ENCODE measurements around the gene TTC8. TPM values are rescaled to one million over a fixed set of nuclear protein-coding genes. Genes with fewer than 3 reads are reported as not detected.
"Not testable (repeated sequence)": the region's sequence is repeated elsewhere in the genome, so short reads cannot be mapped to it uniquely, and the experiment has no call there.

Gene TTC8
- total RNA-seq, 1 experiment from 2014 or later, result 12.4 TPM

- Histone ChIP-seq H3K36me3 (ENCODE audit: control insufficient read depth, insufficient read depth, low read length) (no peaks in the 10 kb centered on the region), H3K9me3 (ENCODE audit: control insufficient read depth, insufficient read depth, low read depth, low read length) (no peaks in the 10 kb centered on the region), H3K4me1 (ENCODE audit: control insufficient read depth, insufficient read depth, low read length) (no peaks in the 10 kb centered on the region), H3K27me3 (ENCODE audit: control insufficient read depth, insufficient read depth, low read length) (peaks cover 2% of the 10 kb centered on the region; the same call in 1 of the 2 replicates), H3K27ac (ENCODE audit: low read length) (no peak overlapping the region), H3K4me3 (ENCODE audit: low read depth in 2 of 2, low read length in 2 of 2) (no peak overlapping the region)
- intact Hi-C loops (cut with micrococcal nuclease; ENCODE audit: unreplicated experiment) (no loop called here), in situ Hi-C loops (cut with HindIII; ENCODE audit: low pct_unique_long_range_greater_than_20kb, low sequenced_read_pairs) (no loop called here)
- BruUV-seq (replicated peaks), result no TSS peak
- TF ChIP-seq REST (IDR thresholded peaks at IDR 0.05; ENCODE audit: insufficient read depth in 1 of 2, low read depth in 2 of 2, low read length in 1 of 2), result no peak
- TF ChIP-seq TCF7L2 (IDR thresholded peaks at IDR 0.05; ENCODE audit: low read depth, low read length), result no peak
- no peak for TF ChIP-seq CTCF (IDR thresholded peaks at IDR 0.05)
- TF ChIP-seq SIN3A (IDR thresholded peaks at IDR 0.05; ENCODE audit: borderline replicate concordance, insufficient read depth, low read depth, low read length), result no peak
- TF ChIP-seq POLR2AphosphoS5 (IDR thresholded peaks at IDR 0.05; ENCODE audit: low read depth, low read length), result no peak
- no peak for ATAC-seq
- DNase-seq (ENCODE audit: low read depth, low spot score), result no peak
- ChIA-PET POLR2A (no interaction called here), CTCF (no interaction called here)
These were observed 6.4 kb upstream of the TTC8 start for GRCh38 chr14:88818018-88818417.

- H3K27me3 ChIP-seq (ENCODE audit: control insufficient read depth, insufficient read depth, low read length); ATAC-seq; H3K4me1 ChIP-seq (ENCODE audit: control insufficient read depth, insufficient read depth, low read length); CTCF ChIA-PET; H3K27ac ChIP-seq (ENCODE audit: low read length); DNase-seq (ENCODE audit: low read depth, low spot score); H3K36me3 ChIP-seq (ENCODE audit: control insufficient read depth, insufficient read depth, low read length); BruUV-seq (replicated peaks); H3K4me3 ChIP-seq (ENCODE audit: low read depth in 2 of 2, low read length in 2 of 2); POLR2A ChIA-PET; intact Hi-C loops (cut with micrococcal nuclease; ENCODE audit: unreplicated experiment); in situ Hi-C loops (cut with HindIII; ENCODE audit: low pct_unique_long_range_greater_than_20kb, low sequenced_read_pairs); H3K9me3 ChIP-seq (ENCODE audit: control insufficient read depth, insufficient read depth, low read depth, low read length): not testable (repeated sequence)
These were observed 4.8 kb upstream of the TTC8 start for GRCh38 chr14:88819674-88820073.

GRCh38 chr14:88821378-88821777 is 3.1 kb upstream of the TTC8 start:
- ChIA-PET POLR2A (no interaction called here), CTCF (no interaction called here)
- in situ Hi-C loops (cut with HindIII; ENCODE audit: low pct_unique_long_range_greater_than_20kb, low sequenced_read_pairs), result no loop called here
- Histone ChIP-seq H3K36me3 (ENCODE audit: control insufficient read depth, insufficient read depth, low read length) (no peaks in the 10 kb centered on the region; the same call in 1 of the 2 replicates), H3K4me3 (ENCODE audit: low read depth in 2 of 2, low read length in 2 of 2) (no peak overlapping the region), H3K27me3 (ENCODE audit: control insufficient read depth, insufficient read depth, low read length) (peaks cover 2% of the 10 kb centered on the region; the same call in 1 of the 2 replicates), H3K9me3 (ENCODE audit: control insufficient read depth, insufficient read depth, low read depth, low read length) (no peaks in the 10 kb centered on the region), H3K27ac (ENCODE audit: low read length) (no peak overlapping the region), H3K4me1 (ENCODE audit: control insufficient read depth, insufficient read depth, low read length) (no peaks in the 10 kb centered on the region)
- ATAC-seq, result no peak
- intact Hi-C loops (cut with micrococcal nuclease; ENCODE audit: unreplicated experiment), result no loop called here
- no TSS peak for BruUV-seq (replicated peaks)
- TF ChIP-seq SIN3A (IDR thresholded peaks at IDR 0.05; ENCODE audit: borderline replicate concordance, insufficient read depth, low read depth, low read length) (no peak), CTCF (IDR thresholded peaks at IDR 0.05) (no peak), REST (IDR thresholded peaks at IDR 0.05; ENCODE audit: insufficient read depth in 1 of 2, low read depth in 2 of 2, low read length in 1 of 2) (no peak), TCF7L2 (IDR thresholded peaks at IDR 0.05; ENCODE audit: low read depth, low read length) (no peak), POLR2AphosphoS5 (IDR thresholded peaks at IDR 0.05; ENCODE audit: low read depth, low read length) (no peak)
- DNase-seq (ENCODE audit: low read depth, low spot score), result no peak
